LoVo (cell line): ENCODE results near the gene CTDNEP1.

ENCODE experiments used
- DNase-seq: peaks from one replicate; pipeline ENCODE4 v3.0.0-alpha.2; 2016; ENCODE audit warnings: low spot score

Gene CTDNEP1

GRCh38 chr17:7280519-7281073 lies 29.1 kb upstream of the CTDNEP1 start:
- DNase-seq, result no peak

- no peak for DNase-seq
These were observed 27.9 kb upstream of the CTDNEP1 start for GRCh38 chr17:7279448-7279847.

- DNase-seq, result no peak
These were observed 15.2 kb upstream of the CTDNEP1 start for GRCh38 chr17:7266784-7267183.

DNA sequence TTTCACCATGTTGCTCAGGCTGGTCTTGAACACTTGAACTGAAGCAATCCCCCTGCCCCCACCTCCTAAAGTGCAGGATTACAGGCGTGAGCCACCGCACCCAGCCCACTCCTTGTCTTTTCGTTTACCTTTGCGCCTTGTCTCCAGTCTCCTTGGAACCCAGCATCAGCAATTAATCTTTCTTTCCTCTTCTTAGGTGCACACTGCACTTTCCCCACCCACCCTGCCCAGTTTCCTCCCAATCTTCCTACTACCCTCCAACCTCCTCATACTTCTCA lies 12.2 kb upstream of the CTDNEP1 start:
- no peak for DNase-seq

GRCh38 chr17:7262935-7263800 lies 11.6 kb upstream of the CTDNEP1 start:
- DNase-seq, result peak; percentile 82

GRCh38 chr17:7262192-7262934 lies 10.8 kb upstream of the CTDNEP1 start, which contains the start of gene CLDN7:
Gene CLDN7 (minus strand): TSS chr17:7262478. CDS start chr17:7262043, 435 bp downstream.
- peak; percentile 87 for DNase-seq

DNA sequence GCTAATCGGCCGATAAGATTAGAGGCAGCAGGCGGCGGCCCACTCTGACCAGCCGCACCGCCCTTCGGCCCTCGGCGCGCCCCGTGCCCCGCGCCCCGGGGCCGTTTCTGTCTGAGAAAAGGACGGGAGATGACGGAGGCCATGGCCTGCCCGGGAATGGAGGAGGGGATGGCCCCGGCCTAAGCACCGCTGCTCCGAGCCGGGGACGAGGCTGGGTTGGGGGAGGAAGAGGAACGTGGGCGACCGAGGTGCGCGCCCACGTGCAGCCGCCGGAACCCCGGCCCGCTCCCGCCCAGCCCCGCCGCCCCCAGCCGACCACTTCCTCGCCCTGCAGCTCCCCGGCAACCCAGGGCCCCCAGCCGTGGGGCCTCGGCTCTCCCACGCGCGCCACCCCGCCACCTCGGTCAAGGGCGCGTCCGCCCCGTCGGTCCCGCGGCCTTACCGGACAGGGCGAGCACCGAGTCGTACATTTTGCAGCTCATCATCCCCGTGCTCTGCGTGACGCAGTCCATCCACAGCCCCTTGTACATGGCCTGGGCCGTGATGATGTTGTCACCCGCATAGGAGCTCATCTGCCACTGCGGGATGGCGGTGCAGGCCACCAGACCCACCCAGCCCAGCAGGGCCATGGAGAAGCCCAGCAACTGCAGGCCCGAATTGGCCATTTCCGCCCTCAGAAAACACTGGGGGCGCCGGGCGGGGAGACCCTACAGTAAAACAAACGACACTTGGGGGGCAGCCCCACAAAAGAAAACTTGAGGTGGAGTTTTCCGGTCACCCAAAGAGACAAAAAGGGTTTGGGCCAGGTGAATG lies 10.1 kb upstream of the CTDNEP1 start:
- no peak for DNase-seq

GRCh38 chr17:7260651-7261378 lies 9.3 kb upstream of the CTDNEP1 start:
- peak; percentile 66 for DNase-seq

- no peak for DNase-seq
These were observed 8.6 kb upstream of the CTDNEP1 start for GRCh38 chr17:7260151-7260550.

GRCh38 chr17:7259555-7259889 lies 8.0 kb upstream of the CTDNEP1 start:
- no peak for DNase-seq

- peak; percentile 89 for DNase-seq
These were observed 7.4 kb upstream of the CTDNEP1 start for GRCh38 chr17:7258731-7259554.

DNA sequence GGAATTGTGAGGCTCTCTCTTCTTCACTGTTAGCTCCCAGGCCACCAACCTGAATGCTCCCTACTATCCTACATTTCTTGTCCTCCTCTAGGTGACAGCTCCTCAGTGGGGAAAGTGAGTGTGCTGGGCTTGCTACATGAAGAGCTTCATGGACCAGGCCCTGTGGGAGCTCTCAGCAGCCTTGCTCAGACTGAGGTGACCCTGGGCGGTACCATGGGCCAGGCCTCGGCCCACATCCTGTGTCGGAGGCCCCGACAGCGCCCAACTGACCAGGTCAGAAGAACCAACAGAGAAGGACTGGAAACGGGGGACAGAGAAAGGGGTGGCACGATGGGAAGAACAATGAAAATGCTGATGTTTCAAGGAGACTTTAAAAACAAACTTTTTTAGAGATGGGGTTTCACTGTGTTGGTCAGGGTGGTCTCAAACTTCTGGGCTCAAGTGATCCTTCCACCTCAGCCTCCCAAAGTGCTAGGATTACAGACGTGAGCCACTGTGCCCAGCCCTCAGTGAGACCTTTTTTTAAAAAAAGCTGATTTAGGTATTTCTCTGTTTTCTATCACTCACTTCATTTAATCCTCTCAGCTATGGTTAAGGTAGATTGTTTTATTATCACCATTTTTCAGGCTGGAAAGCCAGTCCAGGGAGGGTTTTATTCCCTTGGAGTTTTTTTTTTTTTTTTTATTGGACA lies 5.4 kb upstream of the CTDNEP1 start:
- DNase-seq, result no peak

GRCh38 chr17:7254511-7254910 lies 3.0 kb upstream of the CTDNEP1 start:
- no peak for DNase-seq

GRCh38 chr17:7253082-7253481 lies 1.5 kb upstream of the CTDNEP1 start:
- DNase-seq, result no peak

DNA sequence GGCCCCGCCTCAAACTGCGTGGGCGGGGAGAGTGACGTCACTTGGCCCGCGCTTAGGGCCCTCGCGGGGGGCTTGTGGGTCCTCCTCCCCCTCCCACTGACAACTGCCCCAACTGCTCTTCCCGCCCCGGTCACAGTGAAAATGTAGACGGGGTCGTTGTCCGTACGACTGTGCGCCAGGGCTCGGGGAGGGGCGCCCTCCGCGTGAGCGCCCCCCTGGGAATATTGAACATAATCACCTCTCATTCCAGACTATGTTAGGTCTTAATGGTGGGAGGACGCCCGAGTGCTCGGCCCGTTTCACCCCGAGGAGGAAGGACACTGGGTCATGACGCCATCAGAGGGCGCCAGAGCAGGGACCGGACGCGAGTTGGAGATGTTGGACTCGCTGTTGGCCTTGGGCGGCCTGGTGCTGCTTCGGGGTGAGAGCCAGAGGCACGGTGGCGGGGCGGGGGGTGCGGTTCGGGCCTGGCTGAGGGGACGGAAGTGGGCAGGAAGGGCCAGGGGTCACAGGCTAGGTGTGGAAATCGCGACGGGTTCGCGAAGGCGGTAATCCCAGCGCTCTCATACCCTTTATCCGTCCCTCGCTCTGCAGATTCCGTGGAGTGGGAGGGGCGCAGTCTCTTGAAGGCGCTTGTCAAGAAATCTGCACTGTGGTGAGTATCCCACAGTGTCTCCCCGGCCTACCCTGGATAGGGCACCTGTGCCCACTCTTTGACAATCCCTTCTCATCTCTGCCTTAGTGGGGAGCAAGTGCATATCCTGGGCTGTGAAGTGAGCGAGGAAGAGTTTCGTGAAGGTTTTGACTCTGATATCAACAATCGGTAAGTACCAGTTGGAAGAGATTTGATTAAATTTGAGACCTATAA lies 876 bp upstream of the CTDNEP1 start, which contains the start of gene ELP5:
Gene ELP5, plus strand, starts transcription at position 40 of the 868 bp plus-strand sequence. Its CDS starts 336 bp downstream, at position 376.
- DNase-seq, result peak; percentile 95

DNA sequence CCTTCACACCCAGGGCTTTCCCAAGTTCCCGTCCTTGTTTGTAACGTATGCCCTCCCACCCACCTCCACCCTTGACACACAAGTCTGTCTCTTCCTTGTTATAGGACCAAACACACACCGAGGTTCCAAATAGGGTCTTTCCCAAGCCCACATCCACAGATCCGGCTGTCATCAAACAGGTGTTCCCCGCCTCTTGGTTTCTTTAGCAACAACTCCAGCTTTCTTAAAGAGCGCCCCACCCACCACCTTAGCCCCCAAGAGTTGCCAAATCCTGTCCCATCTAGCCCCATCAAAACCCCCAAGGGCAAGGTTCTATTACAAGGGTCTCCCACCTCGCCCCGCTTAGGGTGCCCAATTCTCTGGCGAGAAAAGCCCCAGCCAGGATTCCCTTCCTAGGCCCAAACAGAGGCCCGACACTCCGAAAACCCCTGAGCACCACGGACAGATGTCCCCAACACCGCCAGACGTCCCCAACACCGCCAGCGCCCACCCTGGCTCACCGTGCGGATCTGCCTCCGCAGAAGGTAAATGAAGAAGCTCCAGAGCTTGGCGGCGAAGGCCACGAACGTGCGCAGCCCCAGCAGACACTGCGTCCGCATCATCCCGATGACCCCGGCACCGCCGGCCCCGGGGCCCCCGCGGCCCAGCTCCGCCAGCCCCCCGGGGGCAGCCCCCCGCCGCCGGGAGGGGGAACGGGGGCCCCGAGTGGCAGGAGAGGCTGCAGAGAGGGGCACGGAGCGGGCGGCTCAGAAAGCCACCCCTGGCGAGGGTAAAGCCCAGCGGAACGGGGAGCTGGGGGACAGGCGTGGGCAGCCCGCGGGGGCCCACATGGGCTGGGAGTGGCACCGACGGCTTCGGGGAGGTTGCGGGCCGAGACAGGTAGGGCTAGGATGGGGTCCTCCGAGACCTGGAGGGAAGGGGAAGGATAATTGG lies 573 bp downstream of the CTDNEP1 start:
- no peak for DNase-seq

DNA sequence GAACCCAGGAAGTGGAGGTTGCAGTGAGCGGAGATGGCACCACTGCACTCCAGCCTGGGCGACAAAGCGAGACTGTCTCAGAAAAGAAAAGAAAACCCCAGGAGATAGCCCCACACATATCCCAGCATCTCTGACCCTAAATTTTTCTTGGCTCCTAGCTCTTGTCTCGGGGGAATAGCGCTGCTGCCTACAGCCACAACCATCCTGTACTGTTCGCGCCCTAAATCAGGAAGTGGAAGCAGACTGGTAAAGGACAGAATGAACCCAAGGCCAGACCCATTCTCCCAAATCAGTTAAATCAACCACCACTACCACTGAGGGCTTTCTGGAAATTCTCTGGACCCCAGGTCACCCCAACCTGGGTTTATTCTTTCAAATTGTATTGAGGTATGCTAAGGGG lies 1.7 kb downstream of the CTDNEP1 start:
- DNase-seq, result no peak

DNA sequence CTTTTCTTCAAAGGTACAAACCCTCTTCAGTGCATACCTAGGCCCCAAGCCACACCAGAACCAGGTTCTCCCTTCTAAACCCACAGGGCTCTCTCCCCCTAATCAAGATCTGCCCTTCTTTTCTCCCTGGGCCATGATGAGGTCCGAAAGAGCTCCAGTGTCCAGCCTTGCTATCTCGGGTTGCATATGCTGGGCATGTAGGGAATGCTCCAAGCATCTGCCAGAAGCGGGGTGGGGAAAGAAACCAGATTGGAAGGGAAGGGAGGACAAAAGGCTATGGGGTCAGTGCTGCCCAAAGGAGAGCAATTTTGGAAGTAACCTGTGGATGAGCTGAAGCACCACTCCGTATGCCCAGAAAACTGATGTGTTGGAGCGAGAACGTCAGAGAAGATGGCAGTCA lies 2.3 kb downstream of the CTDNEP1 start:
- DNase-seq, result no peak
